HG03108 (cell line): ENCODE results near the gene PPP1R3G.
"Not testable (repeated sequence)": the region's sequence is repeated elsewhere in the genome, so short reads cannot be mapped to it uniquely, and the experiment has no call there.

Source experiments
- ATAC-seq: cut with Tn5 transposase; IDR thresholded peaks from one replicate; pipeline ENCODE4 v1.9.1; 2021; ENCODE audit warnings: moderate library complexity; ENCODE audit not compliant: unreplicated experiment

Gene PPP1R3G

DNA sequence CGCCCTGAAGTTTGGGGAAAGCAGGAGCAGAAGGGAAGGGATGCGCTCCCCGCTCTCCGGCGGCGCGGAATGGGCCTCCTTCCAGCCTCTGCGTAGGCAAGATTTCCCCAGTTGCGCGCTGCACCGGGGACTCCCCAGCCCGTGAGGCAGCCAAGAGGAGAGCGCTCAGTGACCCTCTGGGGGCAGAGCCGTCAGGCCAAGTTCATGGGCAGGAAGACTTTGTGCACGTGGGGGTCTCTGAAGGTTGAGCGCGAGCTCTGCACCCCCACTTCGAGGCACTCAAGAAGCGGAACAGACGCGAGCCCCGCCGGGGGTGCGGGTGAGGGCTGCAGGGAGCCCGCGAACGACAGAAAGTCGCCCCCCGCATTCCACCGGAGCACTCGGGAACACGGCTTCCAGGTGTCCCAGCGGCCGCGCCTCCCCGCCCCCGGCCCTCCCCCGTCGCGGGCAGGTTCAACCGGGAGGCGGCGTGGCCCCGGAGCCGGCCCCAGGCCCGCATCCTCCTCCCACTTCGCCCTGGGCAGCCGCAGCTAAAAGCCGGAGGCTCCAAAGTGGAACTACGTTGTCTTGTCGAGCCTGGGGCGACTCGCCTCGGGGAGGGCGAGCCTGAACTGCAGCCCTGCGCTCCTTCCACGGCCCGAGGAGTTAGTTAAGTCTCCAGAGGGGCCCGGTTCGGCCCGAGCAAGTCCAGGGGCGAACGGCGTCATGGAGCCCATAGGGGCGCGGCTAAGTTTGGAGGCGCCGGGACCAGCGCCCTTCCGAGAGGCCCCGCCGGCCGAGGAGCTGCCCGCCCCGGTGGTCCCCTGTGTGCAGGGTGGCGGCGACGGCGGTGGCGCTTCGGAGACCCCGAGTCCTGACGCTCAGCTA lies at the start of gene PPP1R3G:
Gene PPP1R3G, plus strand, starts transcription at position 561 of the 867 bp plus-strand sequence. Its CDS starts 145 bp downstream, at position 706.
- ATAC-seq = peak; percentile 60

GRCh38 chr6:5036269-5036668 lies 48.9 kb upstream of the PPP1R3G start:
- no peak for ATAC-seq

- no peak for ATAC-seq
Observed at GRCh38 chr6:5041955-5042354, 43.2 kb upstream of the PPP1R3G start.

GRCh38 chr6:5042436-5042835 lies 42.7 kb upstream of the PPP1R3G start:
- no peak for ATAC-seq

- ATAC-seq = no peak
Observed at GRCh38 chr6:5044866-5045265, 40.3 kb upstream of the PPP1R3G start.

GRCh38 chr6:5045416-5045815 lies 39.7 kb upstream of the PPP1R3G start:
- no peak for ATAC-seq

GRCh38 chr6:5046430-5046829 lies 38.7 kb upstream of the PPP1R3G start:
- no peak for ATAC-seq

DNA sequence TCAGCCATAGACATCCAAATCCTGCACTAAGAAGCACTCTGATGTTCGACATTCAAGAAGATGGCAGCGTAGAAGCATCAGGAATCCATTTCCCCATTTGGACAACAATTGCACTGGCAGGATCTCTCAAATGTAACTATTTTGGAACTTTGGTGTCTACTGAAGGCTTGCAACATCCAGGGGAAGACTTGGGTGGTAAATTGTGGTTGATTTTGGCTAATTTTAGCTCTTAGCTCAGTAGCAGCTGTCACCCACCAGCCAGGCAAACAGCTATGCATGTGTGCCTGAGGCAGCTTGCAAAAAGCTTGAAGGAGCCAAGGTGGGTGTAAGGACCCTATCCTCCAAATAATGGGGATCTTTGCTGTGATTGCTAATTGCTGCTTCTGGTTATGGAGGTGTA lies 35.1 kb upstream of the PPP1R3G start:
- ATAC-seq = no peak

GRCh38 chr6:5051394-5051793 lies 33.7 kb upstream of the PPP1R3G start:
- ATAC-seq = no peak

- ATAC-seq = no peak
Observed at GRCh38 chr6:5053038-5053437, 32.1 kb upstream of the PPP1R3G start.

- ATAC-seq = no peak
Observed at GRCh38 chr6:5053864-5054244, 31.3 kb upstream of the PPP1R3G start.

DNA sequence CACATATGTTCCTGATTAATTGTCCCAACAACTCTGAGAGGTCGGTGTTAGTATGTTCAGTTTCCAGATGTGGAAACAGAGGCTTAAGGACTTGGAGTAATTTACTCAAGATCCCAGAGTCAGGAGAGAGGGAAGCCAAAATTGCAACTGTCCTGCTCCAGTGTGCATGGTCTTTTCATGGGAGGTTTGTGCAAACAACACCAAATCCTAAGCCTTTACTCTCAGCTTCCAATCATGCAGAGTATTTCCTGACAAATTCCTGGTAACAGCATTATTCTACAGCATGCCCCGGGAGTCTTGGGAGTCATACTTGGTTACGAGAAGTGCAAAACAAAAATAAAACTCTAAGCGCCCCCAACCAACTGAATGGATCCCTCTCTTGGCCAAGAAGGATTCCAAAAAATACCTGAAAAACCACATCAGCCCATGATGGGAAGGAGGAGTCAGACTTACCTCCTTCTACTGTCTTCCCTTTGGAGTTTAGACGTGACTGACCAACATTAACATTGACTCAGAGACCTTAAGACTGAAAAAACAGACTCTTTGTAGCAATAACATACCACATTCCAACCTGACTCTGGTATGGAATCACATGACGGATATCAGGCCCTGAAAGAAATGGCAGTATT lies 30.8 kb upstream of the PPP1R3G start:
- no peak for ATAC-seq

- no peak for ATAC-seq
Observed at GRCh38 chr6:5055118-5055517, 30.0 kb upstream of the PPP1R3G start.

DNA sequence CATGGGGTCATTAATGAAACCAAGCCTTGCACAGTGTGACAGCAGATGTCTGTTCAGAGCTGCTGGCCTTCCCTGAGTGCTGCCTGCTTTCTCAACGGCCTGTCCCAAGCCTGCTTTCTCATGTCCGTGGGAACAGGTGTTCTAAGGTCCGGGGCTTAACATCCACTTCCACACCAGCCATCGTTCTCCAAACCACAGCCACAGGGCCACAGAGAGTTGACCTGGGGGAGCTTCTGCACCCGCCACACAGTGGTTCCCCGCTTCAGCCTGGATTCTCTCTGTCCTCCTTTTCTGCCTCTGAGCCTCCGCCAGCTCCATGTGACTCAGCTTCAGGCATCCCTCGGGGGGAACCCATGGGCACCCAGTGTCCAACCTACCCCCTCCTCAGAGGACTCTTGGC lies 26.9 kb upstream of the PPP1R3G start:
- no peak for ATAC-seq

DNA sequence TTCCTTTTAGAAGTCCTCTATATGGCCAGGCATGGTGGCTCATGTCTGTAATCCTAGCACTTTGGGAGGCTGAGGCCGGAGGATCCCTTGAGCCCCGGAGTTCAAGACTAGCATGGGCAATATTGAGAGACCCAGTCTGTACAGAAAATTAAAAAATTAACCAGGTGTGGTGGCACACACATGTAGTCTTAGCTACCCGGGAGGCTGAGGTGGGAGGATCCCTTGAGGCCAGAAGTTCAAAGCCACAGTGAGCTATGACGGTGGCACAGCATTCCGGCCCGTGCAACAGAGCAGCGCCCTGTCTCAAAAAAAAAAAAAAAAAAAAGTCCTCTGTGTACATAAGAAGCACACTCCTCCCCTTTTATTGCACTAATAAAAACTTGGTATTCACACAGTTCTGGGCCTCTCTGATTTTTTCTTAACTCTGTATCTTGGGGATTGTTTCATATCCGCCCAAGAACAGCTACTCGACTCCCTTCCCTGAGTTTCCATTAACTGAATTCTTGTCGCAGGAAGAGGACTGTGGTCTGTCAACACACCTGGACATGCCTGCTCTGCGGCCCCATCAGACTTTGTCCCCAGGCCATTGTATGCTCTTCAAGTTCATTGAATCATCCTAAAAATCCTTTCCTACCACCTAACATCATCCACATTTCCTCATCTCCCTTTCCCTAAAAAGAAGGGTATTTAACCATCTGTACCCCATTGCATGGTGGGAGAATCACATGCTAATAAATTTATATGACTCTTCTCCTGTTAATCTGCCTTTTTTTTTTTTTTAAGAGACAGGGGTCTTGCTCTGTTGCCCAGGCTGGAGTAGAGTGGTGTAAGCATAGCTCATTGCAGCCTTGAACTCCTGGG lies 25.9 kb upstream of the PPP1R3G start:
- ATAC-seq = no peak

GRCh38 chr6:5060439-5060838 lies 24.7 kb upstream of the PPP1R3G start:
- ATAC-seq = not testable (repeated sequence)

DNA sequence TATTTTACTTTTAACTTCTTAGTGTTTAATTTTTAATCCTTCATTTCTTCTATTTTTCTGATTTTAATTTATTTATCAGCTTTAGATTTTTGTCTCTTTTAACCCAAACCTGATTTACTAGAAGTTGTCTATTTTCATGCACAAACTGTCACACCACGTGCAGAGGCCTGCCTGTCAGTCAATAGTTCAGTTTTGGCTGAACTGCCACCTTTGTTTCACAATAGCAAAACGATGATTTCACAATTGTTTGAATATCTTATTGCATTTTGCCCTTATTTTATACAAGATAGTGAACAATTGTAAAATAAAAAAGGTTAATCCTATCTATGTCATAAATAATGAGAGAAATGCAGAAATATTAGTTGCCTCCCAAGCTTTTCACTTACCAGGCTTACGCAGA lies 24.0 kb upstream of the PPP1R3G start:
- no peak for ATAC-seq

- ATAC-seq = no peak
Observed at GRCh38 chr6:5063617-5064016, 21.5 kb upstream of the PPP1R3G start.

- no peak for ATAC-seq
Observed at GRCh38 chr6:5066456-5067093, 18.6 kb upstream of the PPP1R3G start.

DNA sequence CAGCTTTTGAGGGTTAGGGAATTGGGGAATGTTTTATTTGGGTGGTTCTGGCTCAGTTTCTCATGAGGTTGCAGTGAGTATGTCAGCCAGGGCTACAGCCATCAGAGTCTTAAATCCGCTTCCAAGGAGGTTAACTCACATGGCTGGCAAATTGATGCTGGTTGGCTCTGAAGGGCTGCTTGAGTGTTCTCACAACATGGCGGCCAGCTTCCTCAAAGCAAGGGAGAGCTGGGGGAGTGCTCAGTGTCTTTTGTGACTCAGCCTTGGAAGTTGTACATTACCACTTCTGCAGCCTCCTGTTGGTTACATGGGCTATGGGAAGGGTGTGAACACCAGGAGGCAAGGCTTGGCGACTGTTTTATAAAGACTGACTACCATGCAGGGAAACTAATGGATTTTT lies 17.8 kb upstream of the PPP1R3G start:
- ATAC-seq = no peak

- no peak for ATAC-seq
Observed at GRCh38 chr6:5068153-5068751, 16.9 kb upstream of the PPP1R3G start.
